ENCODE measurements around the gene PHACTR1. TPM values are rescaled to one million over a fixed set of nuclear protein-coding genes. Genes with fewer than 3 reads are reported as not detected.

PHACTR1 gene
- total RNA-seq, 1 donor from 2014 or later = 8.5 TPM

DNA sequence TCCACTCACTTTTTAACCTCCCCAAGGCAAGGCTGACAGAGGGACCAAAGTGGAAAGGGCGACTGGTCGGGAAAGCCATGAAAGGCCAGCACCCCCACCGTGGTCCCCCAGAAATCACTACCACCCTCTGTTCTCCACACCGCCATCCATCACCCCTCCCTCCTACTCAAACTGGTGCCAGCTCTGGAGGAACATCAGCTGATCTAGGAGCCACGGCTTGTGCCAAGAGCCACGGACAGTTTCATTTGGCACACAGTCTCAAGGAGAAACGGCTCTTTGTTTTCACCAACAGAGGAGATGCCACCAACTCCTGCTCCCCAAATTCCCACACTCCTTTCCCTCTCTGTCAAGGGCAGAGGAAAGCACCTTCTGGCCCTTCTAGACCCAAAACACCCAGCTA, 585.7 kb downstream of the PHACTR1 start:
- H3K27ac Mint-ChIP-seq (ENCODE audit: unreplicated experiment) = peak overlapping the region; percentile 99
- no peaks in the 10 kb centered on the region for H3K9me3 Mint-ChIP-seq (ENCODE audit: unreplicated experiment)
- FAIRE-seq = no peak
- no peak overlapping the region for H3K4me3 Mint-ChIP-seq (ENCODE audit: unreplicated experiment)
- H3K27ac ChIP-seq (ENCODE audit: low read depth, low read length) = peak overlapping the region; percentile 25
- no peaks in the 10 kb centered on the region for H3K27me3 ChIP-seq (ENCODE audit: insufficient read depth, low read length)
- TF ChIP-seq CTCF (IDR thresholded peaks at IDR 0.05; ENCODE audit: insufficient read depth, low read depth, low read length) (no peak), EZH2 (IDR thresholded peaks at IDR 0.05; ENCODE audit: insufficient read depth, low read length) (no peak)
- DNase-seq (ENCODE audit: low read depth) = no peak
- peaks cover 30% of the 10 kb centered on the region for H3K4me1 ChIP-seq (ENCODE audit: insufficient read depth, low read length)
- H4K20me1 ChIP-seq (ENCODE audit: insufficient read depth, low read length) = peaks cover 8% of the 10 kb centered on the region
- no peaks in the 10 kb centered on the region for H3K9me3 ChIP-seq (ENCODE audit: insufficient read depth, low read depth, low read length)
- H3K9ac ChIP-seq (ENCODE audit: low read length) = peak overlapping the region; percentile 49
- H3K4me1 Mint-ChIP-seq (ENCODE audit: low read depth, unreplicated experiment) = peaks cover 20% of the 10 kb centered on the region
- H2AFZ ChIP-seq (ENCODE audit: low read depth, low read length) = no peak overlapping the region
- H3K79me2 ChIP-seq (ENCODE audit: insufficient read depth, low read length) = peaks cover 2% of the 10 kb centered on the region
- H3K36me3 Mint-ChIP-seq (ENCODE audit: low read depth, unreplicated experiment) = peaks cover 31% of the 10 kb centered on the region
- H3K27me3 Mint-ChIP-seq (ENCODE audit: low read depth, unreplicated experiment) = no peaks in the 10 kb centered on the region
- peaks cover 11% of the 10 kb centered on the region for H3K36me3 ChIP-seq (ENCODE audit: insufficient read depth, low read length)
- peak overlapping the region; percentile 66 for H3K4me2 ChIP-seq (ENCODE audit: low read length)
- H3K4me3 ChIP-seq (ENCODE audit: insufficient read depth, low read depth, low read length) = no peak overlapping the region

- peak; percentile 92 for DNase-seq (ENCODE audit: low read depth)
- Histone ChIP-seq H3K4me2 (ENCODE audit: low read length) (peak overlapping the region; percentile 66), H3K79me2 (ENCODE audit: insufficient read depth, low read length) (peaks cover 2% of the 10 kb centered on the region)
Observed at GRCh38 chr6:13302751-13303667, 586.4 kb downstream of the PHACTR1 start.

More at GRCh38 chr6:13302751-13303667, 586.4 kb downstream of the PHACTR1 start:
- no peaks in the 10 kb centered on the region for H3K27me3 ChIP-seq (ENCODE audit: insufficient read depth, low read length)
- H3K36me3 Mint-ChIP-seq (ENCODE audit: low read depth, unreplicated experiment) = peaks cover 32% of the 10 kb centered on the region
- H3K27me3 Mint-ChIP-seq (ENCODE audit: low read depth, unreplicated experiment) = no peaks in the 10 kb centered on the region
- peak; percentile 39 for FAIRE-seq
- peak overlapping the region; percentile 99 for H3K27ac Mint-ChIP-seq (ENCODE audit: unreplicated experiment)
- peak overlapping the region; percentile 61 for H3K9ac ChIP-seq (ENCODE audit: low read length)
- H3K9me3 ChIP-seq (ENCODE audit: insufficient read depth, low read depth, low read length) = no peaks in the 10 kb centered on the region
- TF ChIP-seq EZH2 (IDR thresholded peaks at IDR 0.05; ENCODE audit: insufficient read depth, low read length) (no peak), CTCF (IDR thresholded peaks at IDR 0.05; ENCODE audit: insufficient read depth, low read depth, low read length) (no peak)
- H4K20me1 ChIP-seq (ENCODE audit: insufficient read depth, low read length) = peaks cover 8% of the 10 kb centered on the region
- H3K4me3 Mint-ChIP-seq (ENCODE audit: unreplicated experiment) = peak overlapping the region; percentile 17
- peak overlapping the region; percentile 72 for H3K27ac ChIP-seq (ENCODE audit: low read depth, low read length)
- H3K4me1 ChIP-seq (ENCODE audit: insufficient read depth, low read length) = peaks cover 30% of the 10 kb centered on the region
- H3K4me1 Mint-ChIP-seq (ENCODE audit: low read depth, unreplicated experiment) = peaks cover 24% of the 10 kb centered on the region
- H3K4me3 ChIP-seq (ENCODE audit: insufficient read depth, low read depth, low read length) = no peak overlapping the region
- no peaks in the 10 kb centered on the region for H3K9me3 Mint-ChIP-seq (ENCODE audit: unreplicated experiment)
- H3K36me3 ChIP-seq (ENCODE audit: insufficient read depth, low read length) = peaks cover 14% of the 10 kb centered on the region
- H2AFZ ChIP-seq (ENCODE audit: low read depth, low read length) = peak overlapping the region; percentile 13

Measured in astrocyte (in vitro differentiated cells and primary cell).